ENCODE data around the gene MTRF1. TPM values are rescaled to one million over a fixed set of nuclear protein-coding genes. Genes with fewer than 3 reads are reported as not detected.

Gene MTRF1
- total and polyA plus RNA-seq, 9 of the 15 experiments (the other 6 are each of a cell fraction or from before 2014, with no cell fraction given), result 12.5 to 33.7 (median 20.1) TPM

- no peak for TF ChIP-seq ZNF318 (IDR thresholded peaks at IDR 0.05; ENCODE audit: borderline replicate concordance in 1 of 2, low read depth in 1 of 2)
These were observed 81.1 kb downstream of the MTRF1 start (continued) for GRCh38 chr13:41182231-41182630.
